IMR-90 (cell line): ENCODE data around the gene PNCK. TPM values are rescaled to one million over a fixed set of nuclear protein-coding genes. Genes with fewer than 3 reads are reported as not detected.
A peak's percentile ranks its signal among the peaks of the same experiment; 100 is the strongest.

Experiments used
- ATAC-seq: fragments of 200-7000 bp; cut with Tn5 transposase; 2 replicates; pipeline ENCODE4 v1.9.1; 2020; ENCODE audit warnings: low read depth, mild to moderate bottlenecking, moderate library complexity
- BruUV-seq: library from RNA; stranded (reverse); fragments of 400-500 nt; replicated peaks from 2 replicates; lab custom pipeline; 2021; lab: Mats Ljungman, UMichigan
- CTCF ChIA-PET: fragments of 300-600 bp; formaldehyde crosslinking; extraction: SDS; loops from one replicate; lab custom pipeline; 2021; ENCODE audit warnings: antibody characterized with exemption; lab: Yijun Ruan, JAX
- POLR2A ChIA-PET: fragments of 300-600 bp; sonication (Branson Sonifier 250); formaldehyde crosslinking; loops from one replicate; lab custom pipeline; 2022; ENCODE audit warnings: antibody characterized with exemption; ENCODE audit not compliant: unreplicated experiment; lab: Charles Lee
- DNase-seq: peaks from one replicate; pipeline ENCODE4 v3.0.0; 2013
- H2AFZ ChIP-seq: replicated peaks from 2 replicates; pipeline ENCODE3; 2013; ENCODE audit warnings: low read length, mild to moderate bottlenecking; ENCODE audit not compliant: poor library complexity
- H2AK5ac ChIP-seq: 2 replicates; pipeline ENCODE4 v1.6.1; 2013; ENCODE audit warnings: low read depth, low read length, inconsistent platforms
- H2AK9ac ChIP-seq: replicated peaks from 2 replicates; pipeline ENCODE3; 2013; ENCODE audit warnings: mild to moderate bottlenecking, low read depth, low read length, moderate library complexity; ENCODE audit not compliant: poor library complexity
- H2BK120ac ChIP-seq: 2 replicates; pipeline ENCODE4 v1.6.1; 2013; ENCODE audit warnings: low read depth, low read length, inconsistent platforms
- H2BK15ac ChIP-seq: 3 replicates; pipeline ENCODE4 v1.6.1; 2013; ENCODE audit warnings: low read depth, low read length, inconsistent platforms
- H2BK20ac ChIP-seq: 2 replicates; pipeline ENCODE4 v1.6.1; 2013; ENCODE audit warnings: low read depth, mild to moderate bottlenecking, inconsistent platforms, low read length, moderate library complexity
- H2BK5ac ChIP-seq: 2 replicates; pipeline ENCODE4 v1.6.1; 2013; ENCODE audit warnings: mild to moderate bottlenecking, low read depth, low read length, inconsistent platforms; ENCODE audit not compliant: poor library complexity, severe bottlenecking
- H3K14ac ChIP-seq: replicated peaks from 2 replicates; pipeline ENCODE4 v1.6.1; 2013; ENCODE audit warnings: low read depth, low read length, inconsistent platforms
- H3K18ac ChIP-seq: 2 replicates; pipeline ENCODE4 v1.6.1; 2013; ENCODE audit warnings: low read depth, low read length, control low read depth
- H3K23ac ChIP-seq: 2 replicates; pipeline ENCODE4 v1.6.1; 2013; ENCODE audit warnings: low read depth, low read length, inconsistent platforms
- H3K27ac ChIP-seq: 2 replicates; pipeline ENCODE4 v1.5.1; 2013; ENCODE audit warnings: mild to moderate bottlenecking, control low read depth, low read length; ENCODE audit not compliant: insufficient read depth
- H3K27me3 ChIP-seq: 2 replicates; pipeline ENCODE4 v1.6.1; 2013; ENCODE audit warnings: low read length; ENCODE audit not compliant: control insufficient read depth, insufficient read depth
- H3K36me3 ChIP-seq: 2 replicates; pipeline ENCODE4 v1.6.1; 2013; ENCODE audit warnings: low read length, mixed read lengths; ENCODE audit not compliant: control insufficient read depth, insufficient read depth
- H3K4ac ChIP-seq: 2 replicates; pipeline ENCODE4 v1.6.1; 2013; ENCODE audit warnings: low read depth, low read length, inconsistent platforms
- H3K4me1 ChIP-seq: 2 replicates; pipeline ENCODE4 v1.6.1; 2013; ENCODE audit warnings: low read length, mixed read lengths; ENCODE audit not compliant: control insufficient read depth, insufficient read depth
- H3K4me2 ChIP-seq: 2 replicates; pipeline ENCODE4 v1.6.1; 2013; ENCODE audit warnings: low read depth, mild to moderate bottlenecking, control low read depth, low read length, moderate library complexity
- H3K4me3 ChIP-seq: 2 replicates; pipeline ENCODE4 v1.5.1; 2013; ENCODE audit warnings: low read depth, mild to moderate bottlenecking, control low read depth, low read length, moderate library complexity; ENCODE audit not compliant: insufficient read depth
- H3K56ac ChIP-seq: 2 replicates; pipeline ENCODE4 v1.6.1; 2013; ENCODE audit warnings: low read length, inconsistent platforms; ENCODE audit not compliant: insufficient read depth; ENCODE audit errors: extremely low read depth
- H3K79me1 ChIP-seq, 2 experiments: 2 replicates each; pipeline ENCODE4 v1.6.1; 2013; ENCODE audit warnings: low read length in 2 of 2, inconsistent platforms in 1 of 2, low read depth in 1 of 2
- H3K9ac ChIP-seq: 2 replicates; pipeline ENCODE4 v1.6.1; 2013; ENCODE audit warnings: low read depth, low read length, control low read depth
- H3K9me1 ChIP-seq: 2 replicates; pipeline ENCODE4 v1.6.1; 2013; ENCODE audit warnings: low read length, inconsistent platforms; ENCODE audit not compliant: insufficient read depth
- H3K9me3 ChIP-seq: 2 replicates; pipeline ENCODE4 v1.6.1; 2013; ENCODE audit warnings: low read length; ENCODE audit not compliant: control insufficient read depth, insufficient read depth
- H4K20me1 ChIP-seq: 2 replicates; pipeline ENCODE4 v1.6.1; 2013; ENCODE audit warnings: low read length, inconsistent platforms; ENCODE audit not compliant: insufficient read depth
- H4K5ac ChIP-seq: 2 replicates; pipeline ENCODE4 v1.6.1; 2013; ENCODE audit warnings: mild to moderate bottlenecking, low read depth, low read length, control low read depth
- H4K8ac ChIP-seq, 2 experiments: 2 replicates each; pipeline ENCODE4 v1.6.1; 2013; ENCODE audit warnings: low read depth in 2 of 2, low read length in 2 of 2, control low read depth in 1 of 2, inconsistent platforms in 1 of 2
- H4K91ac ChIP-seq: 2 replicates; pipeline ENCODE4 v1.6.1; 2013; ENCODE audit warnings: low read depth, low read length, inconsistent platforms; ENCODE audit not compliant: insufficient read depth
- POLR2A ChIP-seq: IDR thresholded peaks from 2 replicates; pipeline ENCODE4 v1.6.1; 2012; ENCODE audit warnings: mild to moderate bottlenecking, low read depth, low read length
- RCOR1 ChIP-seq: IDR thresholded peaks from 2 replicates; pipeline ENCODE4 v1.6.1; 2012; ENCODE audit warnings: mild to moderate bottlenecking, low read length, improper control_type of control experiment; ENCODE audit not compliant: insufficient replicate concordance
- WGBS, 2 experiments: methylation state at CpG; one replicate each; pipeline versions ENCODE4 v1.1.5 to v1.1.7; 2013; ENCODE audit warnings: missing lambda C conversion rate in 2 of 2; ENCODE audit not compliant: insufficient read length in 1 of 2; ENCODE audit errors: extremely low coverage in 2 of 2; 5-methylcytosine and 5-hydroxymethylcytosine counted together
- dilution Hi-C: fragments of 300-500 bp; cut with HindIII; formaldehyde crosslinking; loops from one replicate; pipeline ENCODE4 v1.14.3; 2018; ENCODE audit warnings: low sequenced_read_pairs; ENCODE audit not compliant: unreplicated experiment
- in situ Hi-C: fragments of 300-500 bp; cut with MboI; formaldehyde crosslinking; loops from 3 replicates; pipeline ENCODE4 v1.14.3; 2019; ENCODE audit warnings: low sequenced_read_pairs, inconsistent platforms, mixed read lengths
- intact Hi-C: fragments of 100-400 bp; cut with micrococcal nuclease; formaldehyde crosslinking; loops from 2 replicates; pipeline ENCODE4 v1.10.0; 2022
- polyA plus RNA-seq, 3 experiments: library from polyadenylated mRNA; depleted of rRNA; stranded (reverse); fragments of >200 nt; gene quantifications; 2 replicates each; pipeline ENCODE4 v1.2.3, GENCODE V29; 2012; ENCODE audit warnings: low replicate concordance in 1 of 3
- total RNA-seq: library from RNA; depleted of rRNA; stranded (reverse); fragments of >200 nt; gene quantifications from 2 replicates; pipeline ENCODE4 v1.2.3, GENCODE V29; 2012

The PNCK gene
- total and polyA plus RNA-seq, 2 of the 4 experiments (the other 2 are of a cell fraction), result 0.18 to 0.22 TPM

- 64% methylated on average over 4 of the region's 11 CpGs; no CpG with 5 or more reads in 1 of the 2 experiments for WGBS, 2 experiments
Measured at GRCh38 chrX:153667281-153667955, 6.2 kb downstream of the PNCK start.

More at GRCh38 chrX:153667281-153667955, 6.2 kb downstream of the PNCK start:
- ATAC-seq, result no peak
- no peak overlapping the region for H3K27ac ChIP-seq
- H2AK5ac ChIP-seq, result no peak overlapping the region
- no peaks in the 10 kb centered on the region for H3K4me1 ChIP-seq
- in situ Hi-C loops (loop anchor here (5.0 to 25.0 kb wide), 2 partner anchors 110 to 705 kb away; no protein-coding TSS in a partner anchor), dilution Hi-C loops (no loop called here), intact Hi-C loops (loop anchor here (5.0 kb wide), 2 partner anchors 635 to 725 kb away; no protein-coding TSS in a partner anchor)
- TF ChIP-seq POLR2A (no peak), RCOR1 (no peak)
- no peak overlapping the region for H2BK120ac ChIP-seq
- peaks cover 2% of the 10 kb centered on the region for H3K9me3 ChIP-seq
- H3K4me2 ChIP-seq, result peak overlapping the region; percentile 23; the same call in 1 of the 2 replicates
- no peak overlapping the region for H3K4me3 ChIP-seq
- H3K27me3 ChIP-seq, result peaks cover 16% of the 10 kb centered on the region
- H3K4ac ChIP-seq, result no peak overlapping the region
- H3K18ac ChIP-seq, result no peak overlapping the region
- no TSS peak for BruUV-seq
- H2AFZ ChIP-seq, result peak overlapping the region; percentile 84
- no peaks in the 10 kb centered on the region; the same call in 1 of the 2 replicates for H3K9me1 ChIP-seq
- no peak overlapping the region for H4K5ac ChIP-seq
- H2BK5ac ChIP-seq, result no peak overlapping the region
- no peak overlapping the region for H4K91ac ChIP-seq
- no peak overlapping the region for H3K9ac ChIP-seq
- POLR2A ChIA-PET, result no interaction called here
- no peak overlapping the region for H2AK9ac ChIP-seq
- H3K14ac ChIP-seq, result no peak overlapping the region
- no peaks in the 10 kb centered on the region for H3K79me1 ChIP-seq
- H4K20me1 ChIP-seq, result no peaks in the 10 kb centered on the region; the same call in 1 of the 2 replicates
- no peak overlapping the region for H2BK15ac ChIP-seq
- DNase-seq, result no peak
- no peak overlapping the region for H2BK20ac ChIP-seq
- CTCF ChIA-PET, result interaction anchor here (0.9 to 2.5 kb wide), 5 partner anchors 9 to 128 kb away, joined by 3 to 16 read pairs (median 5); no protein-coding TSS in a partner anchor
- H3K56ac ChIP-seq, result no peak overlapping the region
- no peak overlapping the region for H3K23ac ChIP-seq
- H4K8ac ChIP-seq, result no peak overlapping the region
- H3K36me3 ChIP-seq, result no peaks in the 10 kb centered on the region
